Activated T-cell treated with anti-CD3 and anti-CD28 coated beads, Interleukin-2, amount 50 U/mL, for 4 hours (primary cell): ENCODE results near the gene TRAPPC14. TPM values are rescaled to one million over a fixed set of nuclear protein-coding genes. Genes with fewer than 3 reads are reported as not detected.
A peak's percentile ranks its signal among the peaks of the same experiment; 100 is the strongest.

Experiments used
- ATAC-seq, 2 donors: fragments of 200-7000 bp; cut with Tn5 transposase; one replicate each; pipeline ENCODE4 v1.10.0; 2021
- DNase-seq: peaks from one replicate; pipeline ENCODE4 v3.0.0-alpha.2; 2020
- H3K27me3 Mint-ChIP-seq: one replicate; pipeline ENCODE4 v1.8.0; 2021; ENCODE audit warnings: low read depth, mixed read lengths
- H3K36me3 Mint-ChIP-seq: one replicate; pipeline ENCODE4 v1.8.0; 2022; ENCODE audit warnings: mixed read lengths; ENCODE audit not compliant: insufficient read depth
- H3K4me1 Mint-ChIP-seq: one replicate; pipeline ENCODE4 v1.8.0; 2021; ENCODE audit warnings: low read depth, mixed read lengths
- H3K4me3 Mint-ChIP-seq: one replicate; pipeline ENCODE4 v1.8.0; 2021; ENCODE audit warnings: mild to moderate bottlenecking, moderate library complexity, mixed read lengths
- H3K9me3 Mint-ChIP-seq: one replicate; pipeline ENCODE4 v1.8.0; 2021; ENCODE audit warnings: mixed read lengths
- total RNA-seq, 3 donors: library from RNA; stranded (reverse); gene quantifications; one replicate each; pipeline ENCODE4 v1.2.1, GENCODE V29; 2021

The TRAPPC14 gene
- total RNA-seq, 3 donors from 2014 or later, result 41.9 to 45.6 (median 43.6) TPM

DNA sequence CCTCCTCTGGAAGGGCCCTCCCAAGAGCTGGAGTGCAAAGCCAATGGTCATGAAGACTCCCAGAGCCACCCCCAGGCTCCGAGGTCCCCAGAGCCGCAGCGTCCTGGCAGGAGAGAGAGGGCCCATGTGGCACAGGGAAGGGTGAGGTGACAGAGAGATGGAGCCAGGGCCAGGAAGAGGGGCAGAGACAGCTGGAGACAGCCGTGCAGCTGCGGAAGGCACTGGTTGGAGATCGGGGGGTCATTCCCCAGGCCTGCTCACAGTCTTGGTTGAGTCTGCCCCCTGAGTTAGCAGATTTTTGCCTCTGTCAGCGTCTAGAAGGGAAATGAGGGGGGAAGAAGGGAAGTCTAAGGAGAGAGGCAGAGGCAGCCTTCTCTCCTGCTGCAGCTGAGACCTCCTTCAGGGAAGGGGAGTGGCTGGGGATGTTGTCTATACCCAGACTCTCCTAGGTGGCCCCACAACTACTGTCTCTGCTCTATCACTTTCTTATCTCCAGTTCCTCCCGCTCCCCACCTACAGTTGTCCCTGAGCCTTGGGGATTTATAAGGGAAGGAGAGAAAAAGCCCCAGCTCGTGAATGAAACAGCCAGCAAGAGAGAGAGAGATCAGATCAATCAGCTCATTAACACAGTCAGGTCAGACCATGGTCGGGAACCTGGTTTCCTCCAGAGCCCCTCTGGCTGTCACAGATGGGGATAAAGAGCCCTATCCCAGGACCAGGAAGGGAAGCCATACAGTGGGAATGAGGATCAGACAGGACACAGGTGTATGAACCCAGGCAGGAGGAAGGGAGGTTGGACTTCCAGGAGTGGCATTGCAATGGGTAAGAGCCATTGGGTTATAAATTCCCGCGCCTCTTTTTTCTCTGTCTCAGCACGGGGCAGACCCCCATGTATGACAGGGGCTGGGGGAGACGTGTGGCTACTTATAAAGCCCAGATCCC, 8.7 kb upstream of the TRAPPC14 start:
- DNase-seq (no peak), ATAC-seq (peak in 1 of 2 donors; percentile 19)
- Mint-ChIP-seq H3K4me3 (peak overlapping the region; percentile 81), H3K36me3 (no peaks in the 10 kb centered on the region), H3K4me1 (peaks cover 77% of the 10 kb centered on the region), H3K27me3 (peaks cover 17% of the 10 kb centered on the region), H3K9me3 (no peaks in the 10 kb centered on the region)

DNA sequence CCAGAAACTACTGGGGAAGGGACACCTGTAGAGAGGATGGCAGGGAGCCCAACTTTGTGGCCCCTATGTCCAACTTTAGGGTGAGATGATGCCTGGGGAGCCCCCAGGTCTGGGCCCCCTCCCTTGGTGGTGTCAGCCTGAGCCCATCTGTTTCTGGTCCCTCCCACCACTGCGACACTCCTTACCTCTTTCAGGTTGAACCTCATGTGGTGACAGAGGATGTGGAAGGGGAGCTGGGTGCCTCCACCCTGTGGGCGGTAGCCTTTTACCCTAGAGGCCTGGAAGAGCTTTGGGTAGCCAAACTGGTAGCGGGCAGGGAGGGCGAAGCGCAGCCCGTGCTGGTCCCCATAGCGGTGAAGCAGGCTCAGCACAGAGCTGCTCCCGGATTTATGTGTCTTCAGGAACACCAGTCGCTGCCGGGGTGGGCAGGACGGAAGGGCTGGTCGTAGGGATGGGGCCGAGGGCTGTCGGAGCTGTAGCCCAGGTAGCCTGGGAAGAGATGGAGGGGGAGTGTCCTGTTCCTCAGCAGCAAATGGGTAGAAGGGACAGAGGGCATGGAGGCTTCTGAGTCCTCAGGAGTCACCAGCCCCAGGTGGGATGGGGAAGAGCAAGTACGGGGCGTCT, 7.9 kb upstream of the TRAPPC14 start:
- ATAC-seq, result peak; percentile 22 to 36
- H3K27me3 Mint-ChIP-seq, result peaks cover 17% of the 10 kb centered on the region
- peak overlapping the region; percentile 53 for H3K4me3 Mint-ChIP-seq
- peaks cover 77% of the 10 kb centered on the region for H3K4me1 Mint-ChIP-seq
- no peaks in the 10 kb centered on the region for H3K36me3 Mint-ChIP-seq
- DNase-seq, result no peak
- no peaks in the 10 kb centered on the region for H3K9me3 Mint-ChIP-seq

DNA sequence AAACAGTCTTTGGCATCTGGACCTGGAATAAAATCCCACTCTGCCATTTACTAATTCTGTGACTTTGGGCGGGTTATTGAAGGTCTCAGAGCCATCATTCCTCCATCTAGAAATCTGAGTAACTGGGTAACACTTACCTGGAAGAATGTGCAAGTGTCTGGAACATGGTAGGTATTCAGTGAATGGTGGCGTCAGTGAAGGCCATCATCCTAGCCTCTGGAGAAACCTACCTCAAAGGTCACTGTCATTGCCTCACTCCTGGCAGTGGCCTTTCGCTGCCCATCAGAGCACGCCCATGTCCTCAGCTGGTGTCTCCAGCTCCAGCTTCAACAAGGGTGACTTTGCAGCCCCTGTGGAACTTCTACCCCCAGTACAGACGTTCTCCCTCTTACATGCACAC, 5.3 kb upstream of the TRAPPC14 start:
- DNase-seq (no peak), ATAC-seq (no peak)
- no peaks in the 10 kb centered on the region for H3K9me3 Mint-ChIP-seq
- no peaks in the 10 kb centered on the region for H3K36me3 Mint-ChIP-seq
- no peak overlapping the region for H3K4me3 Mint-ChIP-seq
- peaks cover 13% of the 10 kb centered on the region for H3K27me3 Mint-ChIP-seq
- peaks cover 67% of the 10 kb centered on the region for H3K4me1 Mint-ChIP-seq

DNA sequence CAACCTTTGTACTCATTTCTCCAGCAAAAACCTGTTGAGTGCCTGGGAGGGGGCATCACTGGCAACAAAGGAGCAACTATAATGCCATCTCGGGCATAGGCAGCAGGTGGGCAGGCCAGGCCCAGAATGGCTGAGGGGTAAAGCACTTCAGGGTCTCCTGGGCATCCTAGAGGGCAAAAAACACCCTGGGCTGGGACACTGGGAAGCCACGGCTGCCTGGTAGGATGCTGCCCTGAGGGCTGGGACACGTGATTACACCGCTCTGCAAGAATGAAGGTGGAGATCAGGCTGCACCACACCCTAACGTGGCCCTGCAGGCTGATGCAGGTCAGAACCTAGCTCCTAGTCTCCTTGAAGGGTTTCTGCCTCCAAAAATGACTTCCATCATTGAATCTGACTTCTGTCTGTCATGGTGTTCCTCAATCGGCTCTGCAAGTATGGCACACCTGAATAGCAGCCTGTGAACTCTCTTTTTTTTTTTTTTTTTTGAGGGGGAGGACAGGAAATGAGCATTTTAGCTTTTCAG, 4.5 kb upstream of the TRAPPC14 start:
- no peaks in the 10 kb centered on the region for H3K9me3 Mint-ChIP-seq
- H3K4me3 Mint-ChIP-seq, result peak overlapping the region; percentile 42
- H3K4me1 Mint-ChIP-seq, result peaks cover 61% of the 10 kb centered on the region
- no peak for DNase-seq
- ATAC-seq, result no peak
- peaks cover 7% of the 10 kb centered on the region for H3K27me3 Mint-ChIP-seq
- no peaks in the 10 kb centered on the region for H3K36me3 Mint-ChIP-seq

DNA sequence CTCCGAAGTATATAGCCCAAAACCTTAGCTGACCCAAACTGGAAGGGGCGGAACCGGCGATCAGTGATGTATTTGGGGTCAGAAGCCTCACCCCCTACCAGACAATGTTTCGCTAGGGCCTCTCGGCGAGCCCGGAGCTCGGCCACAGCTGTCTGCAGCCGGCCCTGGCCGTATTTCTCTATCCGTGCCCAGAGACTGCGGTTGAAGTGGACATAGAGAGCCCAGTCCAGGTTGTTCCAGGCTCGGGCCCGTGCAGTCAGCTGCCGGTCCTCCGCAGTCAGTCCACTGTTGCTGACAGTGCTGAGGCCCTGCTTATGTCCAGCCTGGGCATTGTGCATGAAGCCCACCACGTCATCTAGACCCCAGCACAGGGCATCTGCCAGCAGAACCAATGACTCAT, 1.5 kb upstream of the TRAPPC14 start:
- DNase-seq (no peak), ATAC-seq (no peak)
- no peak overlapping the region for H3K4me3 Mint-ChIP-seq
- no peaks in the 10 kb centered on the region for H3K9me3 Mint-ChIP-seq
- peaks cover 9% of the 10 kb centered on the region for H3K36me3 Mint-ChIP-seq
- H3K27me3 Mint-ChIP-seq, result no peaks in the 10 kb centered on the region
- H3K4me1 Mint-ChIP-seq, result peaks cover 60% of the 10 kb centered on the region

DNA sequence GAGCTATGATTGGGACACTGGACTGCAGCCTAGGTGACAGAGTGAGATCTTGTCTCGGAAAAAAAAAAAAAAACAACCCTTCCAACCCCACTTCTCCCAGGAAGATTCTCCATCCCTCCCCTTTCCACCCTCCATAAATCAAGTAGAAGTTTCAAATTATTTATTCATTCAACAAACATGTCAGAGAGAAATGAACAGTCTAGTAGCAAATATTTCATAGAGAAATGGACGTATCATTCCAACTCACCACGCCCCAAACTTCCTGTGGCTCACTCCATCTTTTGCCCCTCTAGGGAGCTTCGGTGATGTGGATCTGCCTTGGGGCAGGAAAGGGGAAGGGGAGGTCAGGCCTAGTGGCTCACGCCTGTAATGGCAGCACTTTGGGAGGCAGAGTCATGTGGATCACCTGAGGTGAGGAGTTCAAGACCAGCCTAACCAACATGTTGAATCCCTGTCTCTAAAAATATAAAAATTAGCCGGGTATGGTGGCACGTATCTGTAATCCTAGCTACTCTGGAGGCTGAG, 638 bp upstream of the TRAPPC14 start:
- ATAC-seq (no peak), DNase-seq (no peak)
- H3K36me3 Mint-ChIP-seq, result peaks cover 11% of the 10 kb centered on the region
- peak overlapping the region; percentile 81 for H3K4me3 Mint-ChIP-seq
- no peaks in the 10 kb centered on the region for H3K27me3 Mint-ChIP-seq
- no peaks in the 10 kb centered on the region for H3K9me3 Mint-ChIP-seq
- H3K4me1 Mint-ChIP-seq, result peaks cover 59% of the 10 kb centered on the region

DNA sequence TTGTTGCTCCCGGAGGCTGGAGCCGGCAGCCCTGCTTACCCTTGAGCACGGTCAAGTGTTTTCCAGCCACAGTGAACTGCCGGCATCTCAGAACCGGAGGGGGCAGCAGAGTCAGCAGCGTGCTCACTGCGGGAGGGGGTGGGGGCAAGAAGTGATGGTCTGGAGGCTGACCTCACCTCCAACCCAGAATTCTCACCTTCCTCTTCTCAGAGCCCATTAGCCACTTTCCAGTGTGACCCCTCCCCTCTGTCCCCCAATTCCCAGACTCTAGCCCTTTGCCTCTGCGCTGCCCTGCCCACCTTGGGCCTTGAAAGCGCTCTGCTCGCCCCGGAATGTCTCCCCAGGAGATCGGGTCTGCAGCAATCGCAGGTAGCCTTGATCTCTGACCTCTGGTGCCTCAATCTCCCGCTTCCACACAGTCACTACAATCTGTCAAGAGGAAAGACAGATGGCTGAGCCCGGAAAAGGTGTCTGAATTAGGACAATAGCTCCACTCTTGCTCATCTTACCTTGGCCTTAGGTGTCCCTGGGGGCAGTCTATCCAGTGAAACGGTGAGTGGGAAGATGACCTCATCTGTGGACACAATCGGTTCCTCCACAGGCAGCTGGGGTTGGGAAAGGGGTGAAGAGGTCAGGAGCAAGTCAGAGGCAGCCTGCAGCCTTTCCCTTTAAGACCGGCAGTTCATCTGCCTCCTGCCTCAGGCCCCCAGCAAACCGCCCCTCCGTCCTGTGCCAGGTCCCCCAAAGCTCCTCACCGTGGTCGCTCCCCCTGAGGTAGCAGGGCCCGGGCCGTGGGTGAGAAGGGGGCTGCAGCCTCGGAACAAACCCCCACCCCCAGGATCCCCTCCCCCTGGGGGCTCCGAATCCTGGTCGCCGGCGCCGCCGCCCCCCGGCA, 942 bp downstream of the TRAPPC14 start:
- peaks cover 46% of the 10 kb centered on the region for H3K4me1 Mint-ChIP-seq
- H3K27me3 Mint-ChIP-seq, result no peaks in the 10 kb centered on the region
- H3K9me3 Mint-ChIP-seq, result no peaks in the 10 kb centered on the region
- peaks cover 15% of the 10 kb centered on the region for H3K36me3 Mint-ChIP-seq
- no peak for DNase-seq
- ATAC-seq, result peak in 1 of 2 donors; percentile 13
- H3K4me3 Mint-ChIP-seq, result peak overlapping the region; percentile 84

DNA sequence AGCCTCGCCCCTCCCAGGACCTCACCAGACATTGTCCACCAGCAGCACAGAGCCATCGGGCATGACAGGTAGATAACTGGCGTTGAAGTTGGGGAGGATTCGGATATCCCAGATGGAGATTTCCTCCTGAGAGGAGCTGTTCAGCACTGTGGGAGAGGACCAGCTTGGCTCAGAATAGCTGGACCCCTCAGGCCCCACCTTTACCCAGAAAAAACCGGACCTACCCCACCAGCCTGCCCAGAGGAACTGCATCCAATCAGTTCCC, 1.5 kb downstream of the TRAPPC14 start:
- Mint-ChIP-seq H3K4me3 (peak overlapping the region; percentile 84), H3K36me3 (peaks cover 19% of the 10 kb centered on the region), H3K27me3 (no peaks in the 10 kb centered on the region), H3K4me1 (peaks cover 51% of the 10 kb centered on the region), H3K9me3 (no peaks in the 10 kb centered on the region)
- DNase-seq (no peak), ATAC-seq (no peak)

DNA sequence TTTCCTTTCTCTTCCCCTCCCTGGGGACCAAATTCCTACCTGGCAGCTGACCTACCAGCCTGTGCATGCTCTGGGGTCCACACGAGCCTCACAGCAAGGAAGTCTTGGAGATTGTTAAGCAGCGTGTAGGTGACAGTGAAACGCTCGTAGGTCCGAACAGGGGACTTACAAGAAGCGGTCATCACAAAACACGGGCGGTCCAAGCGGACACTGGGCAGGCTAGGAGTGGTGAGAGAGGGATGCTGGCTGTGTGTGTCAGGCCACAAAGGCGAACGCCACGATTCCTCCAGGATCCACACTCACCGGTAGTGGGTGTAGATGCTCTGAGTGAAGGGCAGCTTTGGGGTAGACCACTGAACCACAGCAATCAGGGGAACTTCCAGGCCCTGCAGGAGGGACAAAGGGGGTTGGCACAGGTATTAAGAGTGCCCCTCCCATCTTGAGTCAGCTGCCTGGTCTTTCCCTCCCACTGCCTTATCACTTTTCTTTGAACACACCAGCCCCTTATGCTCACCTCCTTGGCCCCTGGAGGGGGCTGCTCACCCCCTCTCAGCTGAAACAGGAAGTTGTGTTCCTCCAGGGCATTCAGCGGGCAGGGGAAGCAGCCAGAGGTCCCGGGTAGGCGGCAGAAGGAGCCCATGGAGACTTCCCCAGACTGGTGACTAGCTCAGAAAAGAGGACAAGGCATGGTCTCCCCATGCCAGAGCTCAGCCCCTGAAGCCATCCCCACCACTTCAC, 2.0 kb downstream of the TRAPPC14 start:
- Mint-ChIP-seq H3K36me3 (peaks cover 19% of the 10 kb centered on the region), H3K27me3 (no peaks in the 10 kb centered on the region), H3K9me3 (no peaks in the 10 kb centered on the region), H3K4me1 (peaks cover 53% of the 10 kb centered on the region), H3K4me3 (peak overlapping the region; percentile 84)
- no peak for DNase-seq
- ATAC-seq, result peak; percentile 16 to 25

DNA sequence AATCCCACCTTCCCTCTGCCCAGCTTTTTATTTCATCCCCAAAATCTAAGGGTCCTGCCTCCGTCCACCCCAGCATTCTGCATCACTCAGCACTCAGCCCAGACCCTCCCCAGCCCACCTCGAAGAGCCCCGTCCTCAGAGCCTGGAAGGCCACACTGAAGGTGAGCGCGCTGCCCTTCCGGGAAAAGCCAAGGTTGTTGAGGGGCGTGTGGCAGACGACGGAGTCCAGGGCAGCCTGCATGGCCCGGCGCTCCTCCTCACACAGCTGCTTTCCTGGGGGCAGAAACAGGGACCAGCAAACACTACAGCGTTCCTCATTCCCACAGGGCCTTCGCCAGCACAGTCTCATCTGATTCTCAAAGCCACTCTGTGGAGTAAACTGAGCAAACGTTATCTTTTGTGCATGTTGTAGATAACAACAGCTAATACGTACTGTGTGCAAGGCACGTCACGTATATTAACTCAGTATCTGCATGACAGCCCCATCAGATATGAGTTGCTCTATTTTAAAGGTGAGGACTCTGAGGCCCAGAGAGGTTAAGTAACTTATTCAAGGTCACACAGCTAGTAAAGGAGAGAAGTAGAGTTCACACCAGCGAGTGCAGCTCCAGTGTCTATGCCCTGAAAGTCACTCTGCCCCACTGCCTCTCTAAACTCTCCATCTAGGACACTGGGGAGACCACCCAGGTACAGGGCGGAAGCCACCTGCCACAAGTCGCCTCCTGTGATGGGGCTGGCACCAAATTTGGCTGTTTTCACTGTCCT, 2.8 kb downstream of the TRAPPC14 start:
- H3K36me3 Mint-ChIP-seq, result peaks cover 19% of the 10 kb centered on the region
- H3K27me3 Mint-ChIP-seq, result no peaks in the 10 kb centered on the region
- DNase-seq, result no peak
- H3K4me1 Mint-ChIP-seq, result peaks cover 55% of the 10 kb centered on the region
- no peaks in the 10 kb centered on the region for H3K9me3 Mint-ChIP-seq
- no peak overlapping the region for H3K4me3 Mint-ChIP-seq
- ATAC-seq, result no peak

DNA sequence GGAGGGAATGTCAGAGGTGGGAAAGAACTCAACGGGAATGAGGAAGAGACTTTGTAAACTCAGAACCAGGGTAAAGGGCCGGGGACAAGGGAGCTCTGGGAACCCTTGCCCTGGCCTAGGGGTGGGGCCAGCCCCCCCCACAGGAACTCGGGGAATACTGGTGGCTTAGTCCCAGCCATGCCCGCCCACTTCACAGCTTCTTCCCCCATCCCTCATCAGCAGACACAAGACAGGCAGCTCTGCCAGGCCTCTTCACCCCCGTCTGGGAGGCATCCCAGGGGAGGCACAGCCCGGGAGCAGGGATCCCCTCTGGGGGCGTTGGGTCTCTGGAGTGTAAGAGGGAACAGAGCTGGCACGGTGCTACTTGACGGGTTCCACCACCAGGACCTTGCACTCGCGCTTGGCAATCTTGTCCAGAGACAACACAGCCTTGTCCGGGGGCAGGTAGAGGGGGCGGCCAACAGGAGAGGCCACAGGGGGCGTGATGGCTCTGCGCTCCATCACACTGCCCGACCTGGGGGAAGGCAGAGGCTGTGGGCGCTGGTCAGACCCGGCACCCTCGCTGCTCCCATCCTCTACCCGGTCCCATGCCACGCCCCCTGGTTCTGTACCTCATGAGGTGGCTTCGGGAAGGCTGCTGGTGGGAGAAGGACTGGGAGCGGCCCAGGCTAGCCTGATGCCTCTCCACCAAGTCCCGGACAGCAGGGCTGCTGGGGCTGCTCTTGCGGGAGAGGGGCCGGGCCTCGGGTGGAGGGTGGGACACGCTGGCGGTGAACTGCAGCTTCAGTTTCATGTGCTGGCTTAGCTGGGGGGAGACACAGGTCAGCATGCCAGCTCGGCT, 3.7 kb downstream of the TRAPPC14 start:
- Mint-ChIP-seq H3K4me3 (no peak overlapping the region), H3K4me1 (peaks cover 62% of the 10 kb centered on the region), H3K27me3 (no peaks in the 10 kb centered on the region), H3K36me3 (peaks cover 24% of the 10 kb centered on the region), H3K9me3 (no peaks in the 10 kb centered on the region)
- ATAC-seq (no peak), DNase-seq (no peak)

DNA sequence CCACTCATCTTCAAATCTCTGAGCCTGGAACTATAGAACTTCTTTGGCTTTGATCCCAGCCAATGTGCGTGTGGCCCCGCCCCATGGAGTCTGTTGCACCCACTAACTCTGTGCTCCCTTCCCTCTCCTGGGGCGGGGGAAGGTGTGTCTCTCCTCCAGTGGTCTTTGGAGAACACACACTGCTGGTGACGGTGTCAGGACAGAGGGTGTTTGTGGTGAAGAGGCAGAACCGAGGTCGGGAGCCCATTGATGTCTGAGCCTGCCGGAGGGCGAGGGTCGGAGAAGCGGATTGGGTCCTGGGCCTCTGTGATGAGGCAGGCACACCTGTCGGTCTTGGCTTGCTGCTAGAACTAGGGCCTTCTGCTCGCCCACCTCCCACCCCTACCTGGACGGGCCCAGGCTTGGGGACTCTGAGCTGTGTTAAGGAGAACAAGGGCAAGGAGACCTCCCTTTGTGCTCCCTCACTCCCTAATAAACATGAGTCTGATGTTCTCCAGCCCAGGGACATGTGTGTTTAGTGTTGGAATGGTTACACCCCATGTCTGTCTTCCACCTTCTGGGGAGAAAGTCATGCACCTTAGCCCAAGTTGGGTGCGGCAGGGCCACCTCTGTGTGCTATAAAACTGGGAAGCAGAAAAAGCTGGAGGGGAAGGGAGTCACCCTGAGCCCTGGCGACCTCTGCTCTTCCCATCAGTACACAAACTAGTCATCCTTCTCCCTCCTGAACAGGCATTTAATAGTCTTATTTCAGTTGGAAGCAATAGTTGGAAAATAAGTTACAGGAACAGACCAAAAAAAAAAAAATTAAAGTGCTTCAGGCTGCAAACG, 4.6 kb downstream of the TRAPPC14 start:
- H3K4me3 Mint-ChIP-seq, result no peak overlapping the region
- H3K9me3 Mint-ChIP-seq, result no peaks in the 10 kb centered on the region
- DNase-seq (no peak), ATAC-seq (no peak)
- H3K4me1 Mint-ChIP-seq, result peaks cover 52% of the 10 kb centered on the region
- no peaks in the 10 kb centered on the region for H3K27me3 Mint-ChIP-seq
- H3K36me3 Mint-ChIP-seq, result peaks cover 24% of the 10 kb centered on the region
